ENCODE results near the gene OPN1SW. TPM values are rescaled to one million over a fixed set of nuclear protein-coding genes. Genes with fewer than 3 reads are reported as not detected.

OPN1SW gene
- not detected for polyA plus RNA-seq (2013, experiment 1 of 2)
- polyA plus RNA-seq (2013, experiment 2 of 2), result not detected

GRCh38 chr7:128775744-128776474 lies at the start of gene OPN1SW:
OPN1SW (minus strand) TSS chr7:128775794; CDS start chr7:128775781, 13 bp downstream.
- Histone ChIP-seq H2BK5ac (ENCODE audit: low read length) (no peak within 1 kb of the TSS), H3K4me2 (ENCODE audit: low read length) (no peak within 1 kb of the TSS), H3K79me2 (ENCODE audit: control insufficient read depth, insufficient read depth, low read length) (no peaks in the 10 kb centered on the region), H3K4ac (ENCODE audit: low read depth, low read length) (no peak within 1 kb of the TSS), H3K79me1 (ENCODE audit: low read length) (no peaks in the 10 kb centered on the region), H3K23ac (ENCODE audit: low read length) (no peak within 1 kb of the TSS), H3K9ac (ENCODE audit: low read length) (no peak within 1 kb of the TSS), H2BK15ac (replicated peaks; ENCODE audit: low read depth) (no peak within 1 kb of the TSS), H2BK120ac (ENCODE audit: low read depth, low read length) (no peak within 1 kb of the TSS), H3K36me3 (ENCODE audit: control insufficient read depth, insufficient read depth, low read length) (peaks cover 3% of the 10 kb centered on the region), H4K5ac (ENCODE audit: low read length) (no peak within 1 kb of the TSS), H3K56ac (ENCODE audit: low read length) (no peak within 1 kb of the TSS), H3K27ac (ENCODE audit: low read depth, low read length) (no peak within 1 kb of the TSS), H3K27me3 (ENCODE audit: insufficient read depth, low read length, poor library complexity) (no peaks in the 10 kb centered on the region), H3K4me1 (ENCODE audit: control insufficient read depth, low read depth, low read length) (no peaks in the 10 kb centered on the region), H3K4me3 (ENCODE audit: low read length) (no peak within 1 kb of the TSS), H2AK5ac (ENCODE audit: low read length) (no peak within 1 kb of the TSS), H4K8ac (ENCODE audit: low read depth, low read length) (no peak within 1 kb of the TSS), H3K18ac (ENCODE audit: low read length) (no peak within 1 kb of the TSS)
- no CpG with 5 or more reads among the region's 4 CpGs for WGBS (ENCODE audit: extremely low coverage, insufficient coverage, low lambda C conversion rate)
- no peak for DNase-seq

- H3K79me2 ChIP-seq (ENCODE audit: control insufficient read depth, insufficient read depth, low read length), result no peaks in the 10 kb centered on the region
- H3K36me3 ChIP-seq (ENCODE audit: control insufficient read depth, insufficient read depth, low read length), result no peaks in the 10 kb centered on the region
- H3K4me1 ChIP-seq (ENCODE audit: control insufficient read depth, low read depth, low read length), result no peaks in the 10 kb centered on the region
- H3K79me1 ChIP-seq (ENCODE audit: low read length), result no peaks in the 10 kb centered on the region
- H2BK120ac ChIP-seq (ENCODE audit: low read depth, low read length), result no peak overlapping the region
- no peak overlapping the region for H2BK5ac ChIP-seq (ENCODE audit: low read length)
- H3K27ac ChIP-seq (ENCODE audit: low read depth, low read length), result no peak overlapping the region
- no peak overlapping the region for H3K56ac ChIP-seq (ENCODE audit: low read length)
- H3K4me2 ChIP-seq (ENCODE audit: low read length), result no peak overlapping the region
- H2BK15ac ChIP-seq (replicated peaks; ENCODE audit: low read depth), result no peak overlapping the region
- no peak overlapping the region for H3K4ac ChIP-seq (ENCODE audit: low read depth, low read length)
- no peak overlapping the region for H3K18ac ChIP-seq (ENCODE audit: low read length)
- H2AK5ac ChIP-seq (ENCODE audit: low read length), result no peak overlapping the region
- H3K27me3 ChIP-seq (ENCODE audit: insufficient read depth, low read length, poor library complexity), result no peaks in the 10 kb centered on the region
- no peak overlapping the region for H3K4me3 ChIP-seq (ENCODE audit: low read length)
- H3K9ac ChIP-seq (ENCODE audit: low read length), result no peak overlapping the region
- no peak overlapping the region for H4K5ac ChIP-seq (ENCODE audit: low read length)
- no CpG with 5 or more reads among the region's 4 CpGs for WGBS (ENCODE audit: extremely low coverage, insufficient coverage, low lambda C conversion rate)
- no peak for DNase-seq
- no peak overlapping the region for H3K23ac ChIP-seq (ENCODE audit: low read length)
- H4K8ac ChIP-seq (ENCODE audit: low read depth, low read length), result no peak overlapping the region
These were observed 46.1 kb upstream of the OPN1SW start for GRCh38 chr7:128821724-128822123.

- no peak overlapping the region for H3K18ac ChIP-seq (ENCODE audit: low read length)
- H3K23ac ChIP-seq (ENCODE audit: low read length), result no peak overlapping the region
- H3K4me2 ChIP-seq (ENCODE audit: low read length), result no peak overlapping the region
- no peak overlapping the region for H4K5ac ChIP-seq (ENCODE audit: low read length)
- no peak overlapping the region for H3K4me3 ChIP-seq (ENCODE audit: low read length)
- no peak overlapping the region for H3K27ac ChIP-seq (ENCODE audit: low read depth, low read length)
- H3K36me3 ChIP-seq (ENCODE audit: control insufficient read depth, insufficient read depth, low read length), result no peaks in the 10 kb centered on the region
- no peaks in the 10 kb centered on the region for H3K79me2 ChIP-seq (ENCODE audit: control insufficient read depth, insufficient read depth, low read length)
- WGBS (ENCODE audit: extremely low coverage, insufficient coverage, low lambda C conversion rate), result no CpG with 5 or more reads among the region's 3 CpGs
- no peak overlapping the region for H2AK5ac ChIP-seq (ENCODE audit: low read length)
- no peaks in the 10 kb centered on the region for H3K4me1 ChIP-seq (ENCODE audit: control insufficient read depth, low read depth, low read length)
- H3K4ac ChIP-seq (ENCODE audit: low read depth, low read length), result no peak overlapping the region
- no peaks in the 10 kb centered on the region for H3K79me1 ChIP-seq (ENCODE audit: low read length)
- H3K56ac ChIP-seq (ENCODE audit: low read length), result no peak overlapping the region
- no peak overlapping the region for H2BK120ac ChIP-seq (ENCODE audit: low read depth, low read length)
- no peak overlapping the region for H4K8ac ChIP-seq (ENCODE audit: low read depth, low read length)
- no peak overlapping the region for H2BK5ac ChIP-seq (ENCODE audit: low read length)
- H2BK15ac ChIP-seq (replicated peaks; ENCODE audit: low read depth), result no peak overlapping the region
- DNase-seq, result peak; percentile 72
- H3K9ac ChIP-seq (ENCODE audit: low read length), result no peak overlapping the region
- H3K27me3 ChIP-seq (ENCODE audit: insufficient read depth, low read length, poor library complexity), result no peaks in the 10 kb centered on the region
These were observed 43.1 kb upstream of the OPN1SW start for GRCh38 chr7:128818694-128819093.

GRCh38 chr7:128815289-128815942 lies 39.8 kb upstream of the OPN1SW start:
- no peaks in the 10 kb centered on the region for H3K36me3 ChIP-seq (ENCODE audit: control insufficient read depth, insufficient read depth, low read length)
- H2BK5ac ChIP-seq (ENCODE audit: low read length), result no peak overlapping the region
- no CpG with 5 or more reads among the region's 7 CpGs for WGBS (ENCODE audit: extremely low coverage, insufficient coverage, low lambda C conversion rate)
- peaks cover 3% of the 10 kb centered on the region for H3K4me1 ChIP-seq (ENCODE audit: control insufficient read depth, low read depth, low read length)
- H2AK5ac ChIP-seq (ENCODE audit: low read length), result no peak overlapping the region
- H3K79me2 ChIP-seq (ENCODE audit: control insufficient read depth, insufficient read depth, low read length), result no peaks in the 10 kb centered on the region
- no peaks in the 10 kb centered on the region for H3K79me1 ChIP-seq (ENCODE audit: low read length)
- H3K4me2 ChIP-seq (ENCODE audit: low read length), result no peak overlapping the region
- no peak overlapping the region for H3K4ac ChIP-seq (ENCODE audit: low read depth, low read length)
- no peak overlapping the region for H3K18ac ChIP-seq (ENCODE audit: low read length)
- H3K9ac ChIP-seq (ENCODE audit: low read length), result no peak overlapping the region
- no peak overlapping the region for H3K4me3 ChIP-seq (ENCODE audit: low read length)
- no peak overlapping the region for H3K56ac ChIP-seq (ENCODE audit: low read length)
- no peaks in the 10 kb centered on the region for H3K27me3 ChIP-seq (ENCODE audit: insufficient read depth, low read length, poor library complexity)
- H2BK120ac ChIP-seq (ENCODE audit: low read depth, low read length), result no peak overlapping the region
- no peak overlapping the region for H2BK15ac ChIP-seq (replicated peaks; ENCODE audit: low read depth)
- no peak overlapping the region for H4K8ac ChIP-seq (ENCODE audit: low read depth, low read length)
- no peak overlapping the region for H3K23ac ChIP-seq (ENCODE audit: low read length)
- no peak for DNase-seq
- H4K5ac ChIP-seq (ENCODE audit: low read length), result no peak overlapping the region
- H3K27ac ChIP-seq (ENCODE audit: low read depth, low read length), result no peak overlapping the region

- H4K8ac ChIP-seq (ENCODE audit: low read depth, low read length), result no peak overlapping the region
- H3K4me2 ChIP-seq (ENCODE audit: low read length), result no peak overlapping the region
- no peak overlapping the region for H3K56ac ChIP-seq (ENCODE audit: low read length)
- no peak overlapping the region for H3K23ac ChIP-seq (ENCODE audit: low read length)
- H3K36me3 ChIP-seq (ENCODE audit: control insufficient read depth, insufficient read depth, low read length), result no peaks in the 10 kb centered on the region
- no peak overlapping the region for H2BK5ac ChIP-seq (ENCODE audit: low read length)
- no CpG with 5 or more reads among the region's 6 CpGs for WGBS (ENCODE audit: extremely low coverage, insufficient coverage, low lambda C conversion rate)
- no peaks in the 10 kb centered on the region for H3K79me2 ChIP-seq (ENCODE audit: control insufficient read depth, insufficient read depth, low read length)
- no peak overlapping the region for H3K9ac ChIP-seq (ENCODE audit: low read length)
- H2BK120ac ChIP-seq (ENCODE audit: low read depth, low read length), result no peak overlapping the region
- H2BK15ac ChIP-seq (replicated peaks; ENCODE audit: low read depth), result no peak overlapping the region
- no peak overlapping the region for H4K5ac ChIP-seq (ENCODE audit: low read length)
- no peak for DNase-seq
- H3K79me1 ChIP-seq (ENCODE audit: low read length), result no peaks in the 10 kb centered on the region
- H3K18ac ChIP-seq (ENCODE audit: low read length), result no peak overlapping the region
- peaks cover 3% of the 10 kb centered on the region for H3K4me1 ChIP-seq (ENCODE audit: control insufficient read depth, low read depth, low read length)
- H3K4me3 ChIP-seq (ENCODE audit: low read length), result no peak overlapping the region
- H2AK5ac ChIP-seq (ENCODE audit: low read length), result no peak overlapping the region
- no peaks in the 10 kb centered on the region for H3K27me3 ChIP-seq (ENCODE audit: insufficient read depth, low read length, poor library complexity)
- no peak overlapping the region for H3K4ac ChIP-seq (ENCODE audit: low read depth, low read length)
- H3K27ac ChIP-seq (ENCODE audit: low read depth, low read length), result no peak overlapping the region
These were observed 38.9 kb upstream of the OPN1SW start for GRCh38 chr7:128814499-128814898.

All from mesendoderm (in vitro differentiated cells).